ENCODE data around the gene ALDH1L1. TPM values are rescaled to one million over a fixed set of nuclear protein-coding genes. Genes with fewer than 3 reads are reported as not detected.

The ALDH1L1 gene
- total and polyA plus RNA-seq, 2 donors (not counting 1 experiment from before 2014, with no cell fraction given) = not detected

GRCh38 chr3:126113733-126114442, 66.5 kb downstream of the ALDH1L1 start:
- H3K79me2 ChIP-seq (ENCODE audit: control insufficient read depth, insufficient read depth, low read length) = no peaks in the 10 kb centered on the region
- no peak overlapping the region for H3K4me2 ChIP-seq (replicated peaks; ENCODE audit: low read depth, low read length, poor library complexity, severe bottlenecking)
- DNase-seq = no peak
- Mint-ChIP-seq H3K4me3 (no peak overlapping the region), H3K9me3 (ENCODE audit: insufficient read depth) (no peaks in the 10 kb centered on the region), H3K27me3 (peaks cover 2% of the 10 kb centered on the region), H3K4me1 (no peaks in the 10 kb centered on the region), H3K27ac (no peak overlapping the region)
- no peaks in the 10 kb centered on the region for H3K9me3 ChIP-seq (ENCODE audit: control extremely low read depth in 1 of 3, control insufficient read depth in 2 of 3, insufficient read depth in 1 of 3, low read length in 2 of 3)
- TF ChIP-seq CTCF (IDR thresholded peaks at IDR 0.05) (peak; percentile 17), EZH2 (IDR thresholded peaks at IDR 0.05; ENCODE audit: borderline replicate concordance, insufficient read depth, low read depth, low read length, poor library complexity, severe bottlenecking) (no peak)
- H4K20me1 ChIP-seq (ENCODE audit: control insufficient read depth, insufficient read depth, low read length, poor library complexity, severe bottlenecking) = no peaks in the 10 kb centered on the region
- ChIA-PET CTCF (interaction anchor here (0.6 kb wide), 1 partner anchor 21 kb away, joined by 3 read pairs; no protein-coding TSS in a partner anchor), POLR2A (no interaction called here)
- ATAC-seq (ENCODE audit: low read depth) = peak; percentile 33
- intact Hi-C loops (cut with micrococcal nuclease) = no loop called here
- no peak overlapping the region for H3K27ac ChIP-seq (ENCODE audit: low read length in 2 of 2)
- no peak overlapping the region for H3K4me3 ChIP-seq (ENCODE audit: control extremely low read depth in 1 of 5, extremely low read depth in 1 of 5, insufficient read depth in 1 of 5, low read depth in 2 of 5, low read length in 4 of 5)
- no peak overlapping the region for H3K9ac ChIP-seq (ENCODE audit: low read length)
- no peak overlapping the region for H2AFZ ChIP-seq (ENCODE audit: insufficient read depth, low read depth, low read length, poor library complexity, severe bottlenecking)
- no peaks in the 10 kb centered on the region for H3K36me3 ChIP-seq (replicated peaks in 1 of 2; ENCODE audit: control extremely low read depth in 1 of 2, control insufficient read depth in 1 of 2, extremely low read depth in 1 of 2, insufficient read depth in 2 of 2, low read length in 1 of 2)
- H3K27me3 ChIP-seq (replicated peaks in 1 of 4; ENCODE audit: control extremely low read depth in 1 of 4, control insufficient read depth in 3 of 4, insufficient read depth in 4 of 4, low read length in 3 of 4) = no peaks in the 10 kb centered on the region
- H3K4me1 ChIP-seq (ENCODE audit: control insufficient read depth in 2 of 2, insufficient read depth in 2 of 2, low read length in 2 of 2) = no peaks in the 10 kb centered on the region
- WGBS (ENCODE audit: insufficient coverage) = 77% methylated on average over 6 of the region's 9 CpGs

GRCh38 chr3:126113238-126113555, 67.2 kb downstream of the ALDH1L1 start:
- Histone ChIP-seq H3K27me3 (replicated peaks in 1 of 4; ENCODE audit: control extremely low read depth in 1 of 4, control insufficient read depth in 3 of 4, insufficient read depth in 4 of 4, low read length in 3 of 4) (no peaks in the 10 kb centered on the region), H3K4me1 (ENCODE audit: control insufficient read depth in 2 of 2, insufficient read depth in 2 of 2, low read length in 2 of 2) (no peaks in the 10 kb centered on the region), H3K9ac (ENCODE audit: low read length) (no peak overlapping the region), H3K4me3 (ENCODE audit: control extremely low read depth in 1 of 5, extremely low read depth in 1 of 5, insufficient read depth in 1 of 5, low read depth in 2 of 5, low read length in 4 of 5) (no peak overlapping the region), H3K79me2 (ENCODE audit: control insufficient read depth, insufficient read depth, low read length) (no peaks in the 10 kb centered on the region), H3K4me2 (replicated peaks; ENCODE audit: low read depth, low read length, poor library complexity, severe bottlenecking) (no peak overlapping the region), H3K36me3 (replicated peaks in 1 of 2; ENCODE audit: control extremely low read depth in 1 of 2, control insufficient read depth in 1 of 2, extremely low read depth in 1 of 2, insufficient read depth in 2 of 2, low read length in 1 of 2) (no peaks in the 10 kb centered on the region), H3K9me3 (ENCODE audit: control extremely low read depth in 1 of 3, control insufficient read depth in 2 of 3, insufficient read depth in 1 of 3, low read length in 2 of 3) (no peaks in the 10 kb centered on the region), H2AFZ (ENCODE audit: insufficient read depth, low read depth, low read length, poor library complexity, severe bottlenecking) (no peak overlapping the region), H3K27ac (ENCODE audit: low read length in 2 of 2) (no peak overlapping the region), H4K20me1 (ENCODE audit: control insufficient read depth, insufficient read depth, low read length, poor library complexity, severe bottlenecking) (no peaks in the 10 kb centered on the region)
- TF ChIP-seq CTCF (IDR thresholded peaks at IDR 0.05) (no peak), EZH2 (IDR thresholded peaks at IDR 0.05; ENCODE audit: borderline replicate concordance, insufficient read depth, low read depth, low read length, poor library complexity, severe bottlenecking) (no peak)
- ATAC-seq (ENCODE audit: low read depth) = no peak
- ChIA-PET POLR2A (no interaction called here), CTCF (no interaction called here)
- WGBS (ENCODE audit: insufficient coverage) = 92% methylated on average over 6 of the region's 6 CpGs
- Mint-ChIP-seq H3K4me3 (no peak overlapping the region), H3K4me1 (no peaks in the 10 kb centered on the region), H3K27ac (no peak overlapping the region), H3K27me3 (no peaks in the 10 kb centered on the region), H3K9me3 (ENCODE audit: insufficient read depth) (no peaks in the 10 kb centered on the region)
- no peak for DNase-seq
- intact Hi-C loops (cut with micrococcal nuclease) = no loop called here
